GM10266 (cell line): ENCODE results near the gene MLIP.

ENCODE experiments used
- DNase-seq: peaks from one replicate; pipeline ENCODE4 v3.0.0; 2012; ENCODE audit errors: extremely low spot score
- TF ChIP-seq, protein P1 (sequence below): IDR thresholded peaks from 2 replicates; pipeline ENCODE4 v1.5.1; 2012; ENCODE audit warnings: mild to moderate bottlenecking, low read depth; ENCODE audit not compliant: control insufficient read depth, insufficient read depth; ENCODE audit errors: missing control alignments

Gene MLIP

DNA sequence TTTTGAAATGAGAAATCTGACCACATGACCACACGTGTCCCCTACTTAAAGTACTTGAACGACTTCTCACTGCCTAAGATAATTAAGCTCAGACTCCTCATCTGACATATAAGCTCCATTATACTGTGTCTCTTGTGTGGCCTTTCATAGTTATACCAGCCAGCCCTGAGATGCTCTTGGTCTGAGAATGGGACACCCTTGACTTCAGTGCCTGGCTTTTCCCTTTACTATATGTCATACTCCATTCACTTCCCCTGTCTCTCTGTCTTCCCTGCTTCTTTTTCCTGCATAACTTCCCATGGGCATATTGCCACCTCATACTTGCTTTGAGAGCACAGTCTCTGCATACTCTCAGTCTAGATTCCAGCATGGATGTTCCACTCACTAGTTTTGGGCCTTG, 143.6 kb downstream of the MLIP start:
- TF ChIP-seq, protein P1, sequence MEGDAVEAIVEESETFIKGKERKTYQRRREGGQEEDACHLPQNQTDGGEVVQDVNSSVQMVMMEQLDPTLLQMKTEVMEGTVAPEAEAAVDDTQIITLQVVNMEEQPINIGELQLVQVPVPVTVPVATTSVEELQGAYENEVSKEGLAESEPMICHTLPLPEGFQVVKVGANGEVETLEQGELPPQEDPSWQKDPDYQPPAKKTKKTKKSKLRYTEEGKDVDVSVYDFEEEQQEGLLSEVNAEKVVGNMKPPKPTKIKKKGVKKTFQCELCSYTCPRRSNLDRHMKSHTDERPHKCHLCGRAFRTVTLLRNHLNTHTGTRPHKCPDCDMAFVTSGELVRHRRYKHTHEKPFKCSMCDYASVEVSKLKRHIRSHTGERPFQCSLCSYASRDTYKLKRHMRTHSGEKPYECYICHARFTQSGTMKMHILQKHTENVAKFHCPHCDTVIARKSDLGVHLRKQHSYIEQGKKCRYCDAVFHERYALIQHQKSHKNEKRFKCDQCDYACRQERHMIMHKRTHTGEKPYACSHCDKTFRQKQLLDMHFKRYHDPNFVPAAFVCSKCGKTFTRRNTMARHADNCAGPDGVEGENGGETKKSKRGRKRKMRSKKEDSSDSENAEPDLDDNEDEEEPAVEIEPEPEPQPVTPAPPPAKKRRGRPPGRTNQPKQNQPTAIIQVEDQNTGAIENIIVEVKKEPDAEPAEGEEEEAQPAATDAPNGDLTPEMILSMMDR = no peak

DNA sequence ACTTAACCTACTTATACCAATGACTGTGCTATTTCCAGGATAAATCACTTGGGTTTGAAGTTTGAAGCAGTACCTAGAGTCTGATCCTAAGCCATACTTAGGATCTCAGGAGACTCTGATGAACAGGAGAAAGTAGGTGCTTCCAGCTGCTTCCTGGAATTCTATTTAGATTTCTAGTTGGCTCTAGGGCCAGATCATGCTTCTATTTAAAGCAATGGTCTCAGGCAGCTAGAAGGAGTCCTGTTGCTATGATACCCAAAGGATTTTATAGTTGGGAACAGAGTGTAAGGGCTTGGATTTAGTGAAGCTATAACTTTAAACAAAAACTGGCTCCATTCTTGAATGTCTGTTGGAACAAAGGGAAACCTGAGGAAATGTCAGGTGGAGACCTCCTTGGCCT, 144.6 kb downstream of the MLIP start:
- TF ChIP-seq, protein P1 = no peak
- DNase-seq = no peak

More for the DNA sequence above, 143.6 kb downstream of the MLIP start:
- DNase-seq = no peak

DNA sequence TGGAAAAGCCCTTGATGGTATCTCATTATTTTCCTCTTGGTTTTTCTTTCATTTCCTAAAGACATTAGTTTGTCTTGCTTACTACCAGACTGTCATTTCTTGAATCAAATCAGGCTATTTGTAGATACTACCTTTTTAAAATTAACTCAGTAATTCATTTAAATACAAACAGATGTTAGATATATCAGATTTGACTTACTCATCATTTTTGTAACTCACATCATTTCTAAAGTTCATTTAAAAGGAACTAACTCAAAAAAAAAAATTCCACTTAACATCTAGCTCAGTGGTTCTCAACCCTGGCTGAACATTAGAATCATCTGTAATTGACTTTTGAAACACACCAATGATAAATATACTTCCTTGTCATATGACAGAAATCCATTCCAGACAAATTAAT, 148.8 kb downstream of the MLIP start:
- no peak for DNase-seq
- TF ChIP-seq, protein P1 = no peak

DNA sequence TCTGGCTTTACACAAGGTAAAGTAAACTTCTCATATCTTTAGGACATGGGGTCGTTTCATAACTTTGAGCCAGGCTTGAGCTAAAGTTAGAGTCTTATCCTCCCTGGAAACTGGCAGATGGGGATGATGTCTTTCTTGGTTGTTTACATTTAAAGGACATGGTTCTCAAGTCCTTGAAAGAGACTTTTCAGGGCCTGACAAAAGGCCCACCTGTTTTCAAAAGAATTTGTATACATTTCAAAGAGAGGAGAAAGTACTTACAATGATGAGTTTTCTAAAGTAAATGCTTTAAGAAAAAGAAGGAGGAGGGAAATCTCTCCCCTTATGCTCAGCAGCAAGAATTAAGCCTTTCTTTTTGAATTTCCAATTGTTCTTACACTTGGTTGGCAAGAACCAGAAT, 151.3 kb downstream of the MLIP start:
- TF ChIP-seq, protein P1 = no peak

DNA sequence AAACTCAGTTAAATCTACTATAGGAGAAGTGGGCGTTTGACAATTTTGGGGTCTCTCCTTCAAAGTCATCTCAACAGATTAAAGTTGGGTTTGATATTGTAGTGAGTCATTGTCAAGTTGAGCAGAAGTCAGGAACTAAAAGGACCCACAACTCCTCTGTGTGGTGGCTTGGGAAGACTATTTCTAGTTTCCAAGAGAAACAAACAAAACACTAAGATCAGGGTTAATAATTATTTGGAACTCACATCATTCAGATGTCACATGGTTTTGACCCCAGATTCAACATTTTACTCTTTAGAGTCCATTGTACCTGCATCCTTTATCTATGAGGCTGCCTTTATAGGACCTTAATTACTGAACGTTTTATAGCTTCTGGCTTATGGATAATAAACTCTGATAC, 151.7 kb downstream of the MLIP start:
- DNase-seq = no peak
- TF ChIP-seq, protein P1 = no peak

More for the DNA sequence above, 151.3 kb downstream of the MLIP start:
- DNase-seq = no peak

DNA sequence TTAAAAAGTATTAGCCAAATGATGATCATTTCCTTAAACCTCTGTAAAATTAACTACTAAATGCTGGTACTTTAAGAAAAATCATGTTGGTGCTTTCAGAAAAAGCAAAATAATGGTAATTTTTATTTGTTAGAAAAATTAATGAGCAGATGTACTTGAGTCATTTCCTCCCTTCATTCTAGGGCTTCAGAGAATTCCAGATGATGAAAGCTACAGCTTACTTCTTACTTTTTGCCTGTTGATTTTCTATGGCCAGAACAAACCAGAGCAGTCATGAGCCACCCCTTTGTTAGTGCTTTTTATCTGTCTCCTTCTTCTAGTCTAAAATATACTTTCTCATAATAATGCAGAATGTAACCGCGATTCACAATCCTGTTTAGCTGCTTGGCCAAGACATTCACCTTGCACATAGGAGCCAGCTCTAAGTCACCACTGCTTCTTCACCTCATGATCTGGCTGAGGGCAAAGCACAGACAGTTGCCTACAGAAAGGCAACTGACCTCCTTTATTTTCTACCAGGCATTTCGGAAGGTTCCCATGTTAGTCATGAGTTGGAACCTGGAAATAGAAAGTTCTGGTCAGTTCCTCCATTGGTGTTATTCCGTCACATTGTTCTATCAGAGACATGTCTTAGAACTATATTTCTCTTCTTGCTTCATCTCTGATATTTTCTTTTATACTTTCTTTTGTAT, 153.5 kb downstream of the MLIP start:
- TF ChIP-seq, protein P1 = no peak
- no peak for DNase-seq

DNA sequence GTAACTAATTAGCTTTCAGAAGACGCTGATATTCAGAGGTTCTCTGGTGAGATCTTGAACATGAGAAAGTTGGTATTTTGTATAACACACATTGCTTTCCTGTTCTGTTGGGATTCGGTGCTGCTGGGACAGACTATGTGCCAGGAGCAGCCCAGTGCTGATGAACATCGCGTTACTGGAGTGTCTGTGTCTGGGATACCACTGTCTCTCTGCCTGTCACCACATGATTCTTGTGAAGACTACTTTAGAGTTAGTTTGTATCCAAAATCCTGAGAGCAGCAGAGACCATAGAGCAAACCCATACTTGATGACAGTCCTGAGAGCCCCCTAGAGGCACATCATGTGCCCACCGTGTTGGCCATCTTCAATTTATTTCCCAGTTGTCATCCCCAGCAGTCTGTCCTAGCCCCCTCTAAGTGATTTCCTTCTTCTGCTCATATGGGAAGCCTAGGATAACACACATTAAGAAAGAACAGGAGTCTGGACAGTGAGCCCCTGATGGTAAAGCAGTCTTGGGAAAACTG, 155.2 kb downstream of the MLIP start:
- TF ChIP-seq, protein P1 = no peak
- DNase-seq = no peak
